ENCODE results near the gene ERP44.
"Not testable (repeated sequence)": the region's sequence is repeated elsewhere in the genome, so short reads cannot be mapped to it uniquely, and the experiment has no call there.

ERP44 gene

GRCh38 chr9:100011062-100011681, 87.6 kb downstream of the ERP44 start:
- DNase-seq (ENCODE audit: low read depth), result peak; percentile 13

- no peak for DNase-seq (ENCODE audit: low read depth)
Measured at GRCh38 chr9:99999797-100000196, 99.0 kb downstream of the ERP44 start.

GRCh38 chr9:99998866-99999265, 99.9 kb downstream of the ERP44 start:
- DNase-seq (ENCODE audit: low read depth), result no peak

GRCh38 chr9:99998266-99998665, 100.5 kb downstream of the ERP44 start:
- DNase-seq (ENCODE audit: low read depth), result no peak

- not testable (repeated sequence) for DNase-seq (ENCODE audit: low read depth)
Measured at GRCh38 chr9:99990508-99990907, 108.3 kb downstream of the ERP44 start.

DNA sequence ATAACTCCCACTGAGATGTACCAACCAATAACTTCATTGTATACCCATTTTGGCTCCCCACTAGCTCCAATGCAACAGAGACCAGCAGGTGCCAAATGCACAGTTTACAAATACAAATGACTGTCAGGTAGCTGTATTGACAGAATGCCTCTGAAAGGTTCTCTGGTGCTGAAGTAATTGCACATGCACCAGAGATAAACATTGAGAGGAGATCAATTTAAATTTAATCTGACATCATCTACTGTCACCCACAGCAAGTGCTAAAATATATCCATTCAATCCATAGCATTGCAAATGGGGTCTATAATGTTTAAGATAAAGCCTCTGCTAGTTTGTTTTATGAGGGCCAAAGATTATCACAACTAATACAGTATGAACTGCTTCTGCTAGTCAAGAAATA, 112.2 kb downstream of the ERP44 start:
- no peak for DNase-seq (ENCODE audit: low read depth)

DNA sequence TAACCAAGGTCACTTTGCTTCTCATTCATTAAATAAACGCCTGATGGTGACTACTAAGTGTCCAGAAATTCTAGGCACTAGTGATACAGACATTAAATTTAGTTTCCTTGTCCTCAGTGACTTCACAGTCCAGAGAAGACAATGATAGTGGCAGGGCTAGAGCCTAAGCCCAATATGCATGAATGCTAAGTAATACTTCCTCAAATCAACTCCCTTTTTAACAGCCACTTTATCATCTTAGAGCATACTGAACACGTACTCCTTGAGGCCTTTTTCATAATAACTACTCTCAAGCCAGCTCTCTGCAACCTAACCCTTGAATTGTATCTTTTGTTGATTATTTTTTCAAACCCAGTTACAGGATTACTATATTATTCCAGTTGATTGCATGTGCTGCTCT, 118.2 kb downstream of the ERP44 start:
- no peak for DNase-seq (ENCODE audit: low read depth)

GRCh38 chr9:99978221-99978620, 120.6 kb downstream of the ERP44 start:
- no peak for DNase-seq (ENCODE audit: low read depth)

DNA sequence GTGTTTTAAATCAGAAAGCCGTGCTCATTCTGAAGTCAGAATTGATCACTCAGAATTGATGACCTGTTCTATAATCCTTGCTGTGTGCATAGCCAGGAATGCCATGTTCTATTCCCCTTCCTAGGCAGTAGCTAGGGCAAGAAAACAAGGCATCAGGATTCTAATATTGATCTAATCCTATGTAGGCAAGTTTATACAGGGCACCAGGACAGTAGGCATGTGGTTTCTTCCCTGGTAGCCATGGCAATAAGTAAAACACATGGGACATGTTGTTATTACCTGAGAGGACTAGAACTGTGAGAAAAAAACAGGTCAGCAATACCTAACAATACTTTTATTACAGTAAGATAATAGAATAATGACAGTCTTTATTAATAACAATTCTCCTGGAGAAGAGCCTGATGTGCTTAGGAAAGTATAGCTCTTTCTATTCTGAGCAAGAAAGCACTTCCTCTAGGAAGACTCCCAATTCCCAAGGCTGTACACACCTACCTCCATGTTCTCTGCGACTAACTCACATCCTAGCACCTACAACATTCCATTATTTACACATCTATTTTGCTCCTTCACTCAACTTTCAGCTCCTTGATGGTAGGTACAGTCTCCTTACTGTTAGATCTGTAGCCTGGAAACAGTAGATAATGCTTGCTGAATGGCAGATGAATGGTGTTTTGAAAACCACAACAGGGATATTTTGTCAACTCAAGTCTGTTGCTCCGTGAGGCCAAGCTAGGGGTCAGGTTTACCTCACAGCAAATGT, 121.6 kb downstream of the ERP44 start:
- no peak for DNase-seq (ENCODE audit: low read depth)

DNA sequence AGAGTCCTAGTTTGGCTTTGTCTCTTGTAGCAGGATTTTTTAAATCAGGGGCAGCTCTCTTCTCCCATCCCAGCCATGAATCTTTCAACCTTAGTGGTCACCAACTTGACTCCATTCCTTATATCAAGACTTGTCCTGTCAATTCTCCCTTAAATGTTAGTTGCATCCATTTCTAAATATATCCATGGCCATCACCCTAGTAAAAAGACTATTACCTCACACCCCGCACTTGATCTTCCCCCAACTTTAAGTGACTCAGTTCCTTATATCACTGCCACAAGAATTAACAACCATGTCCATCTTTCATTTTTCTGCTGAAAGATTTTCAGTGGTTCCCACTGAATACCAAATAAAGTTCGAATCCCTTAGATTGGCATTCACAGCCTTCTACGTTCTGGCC, 125.3 kb downstream of the ERP44 start:
- DNase-seq (ENCODE audit: low read depth), result no peak

DNA sequence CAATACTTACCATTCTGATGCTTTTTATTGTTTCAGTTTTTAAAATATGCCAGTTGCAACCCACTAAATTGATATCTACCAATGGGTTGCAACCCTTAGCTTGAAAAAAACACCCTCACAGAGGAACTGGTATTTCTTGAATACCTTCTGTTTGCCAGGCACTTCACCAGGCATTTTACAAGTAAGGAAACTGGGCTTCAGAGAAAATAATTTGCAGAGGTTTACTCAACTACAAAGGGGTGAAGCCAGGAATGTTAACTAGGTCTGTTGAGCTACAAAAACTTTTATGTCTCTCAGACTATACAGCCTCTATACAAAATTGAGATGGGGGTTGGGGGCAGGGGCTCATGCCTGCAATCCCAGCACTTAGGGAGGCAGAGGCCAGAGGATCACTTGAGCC, 127.4 kb downstream of the ERP44 start:
- DNase-seq (ENCODE audit: low read depth), result no peak

GRCh38 chr9:99970481-99970880, 128.3 kb downstream of the ERP44 start:
- no peak for DNase-seq (ENCODE audit: low read depth)

GRCh38 chr9:99967457-99967856, 131.3 kb downstream of the ERP44 start:
- no peak for DNase-seq (ENCODE audit: low read depth)

GRCh38 chr9:99966716-99967115, 132.1 kb downstream of the ERP44 start:
- DNase-seq (ENCODE audit: low read depth), result no peak

DNA sequence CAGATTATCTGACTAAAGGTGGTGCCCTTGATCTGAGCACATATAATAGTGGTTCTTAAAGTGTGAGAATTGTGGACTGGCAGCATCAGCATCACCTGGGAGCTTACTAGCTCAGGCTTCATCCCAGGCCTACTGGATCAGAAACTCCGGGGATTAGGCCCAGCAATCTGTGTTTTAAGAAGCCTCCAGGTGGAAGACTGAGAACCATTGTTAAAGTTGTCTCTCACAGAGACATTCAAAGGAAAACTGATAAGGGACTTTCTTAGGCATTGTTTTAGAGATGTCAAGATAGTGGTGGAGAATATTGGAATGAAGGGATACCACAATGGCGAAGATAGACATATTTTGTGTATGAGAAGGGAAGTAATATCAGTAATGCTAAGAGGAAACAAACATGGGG, 132.8 kb downstream of the ERP44 start:
- DNase-seq (ENCODE audit: low read depth), result no peak

GRCh38 chr9:99964336-99964735, 134.5 kb downstream of the ERP44 start:
- no peak for DNase-seq (ENCODE audit: low read depth)

DNA sequence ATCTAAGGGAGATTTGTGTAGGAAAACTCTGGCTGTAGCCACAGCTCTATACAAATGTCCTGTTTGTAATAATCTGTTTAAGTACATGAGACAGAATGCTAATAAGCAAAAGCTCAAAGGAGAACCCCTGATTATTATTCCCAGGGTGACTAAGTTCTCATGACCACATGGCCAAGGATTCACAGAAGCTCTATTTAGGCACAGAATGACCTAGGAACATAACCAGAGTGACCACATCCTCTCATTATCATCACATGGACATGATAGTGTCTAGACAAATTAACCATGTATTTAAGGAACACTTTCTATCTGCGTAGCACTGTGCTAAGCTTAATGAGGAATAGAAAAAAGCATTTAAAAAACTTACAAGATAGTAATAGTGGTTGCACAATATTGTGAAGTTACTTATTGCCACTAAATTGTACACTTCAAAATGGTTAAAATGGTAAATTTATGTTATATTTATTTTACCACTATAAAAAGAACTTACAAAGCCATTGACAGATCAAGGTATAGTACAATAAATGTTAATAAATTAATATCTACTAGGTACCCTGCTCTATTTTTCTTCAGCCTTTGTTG, 136.0 kb downstream of the ERP44 start:
- no peak for DNase-seq (ENCODE audit: low read depth)

DNA sequence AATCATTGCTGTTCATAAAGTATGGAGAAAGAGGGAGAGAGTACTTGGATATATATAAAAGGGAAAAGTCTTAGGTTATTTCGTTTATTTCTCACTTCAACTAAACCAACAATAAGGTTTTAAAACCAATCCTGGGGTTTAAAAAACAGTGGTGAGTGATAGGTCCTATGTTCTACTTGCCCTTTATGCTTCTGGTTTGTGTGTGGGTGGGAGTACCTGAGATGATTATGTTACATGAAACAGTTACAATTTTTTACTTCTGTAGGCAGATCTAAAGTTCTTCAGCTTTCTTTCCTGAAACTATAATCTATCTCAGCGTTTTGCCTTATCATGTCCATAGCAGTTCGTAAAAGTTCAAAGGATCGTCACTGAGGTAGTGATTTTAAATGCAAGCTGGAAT, 143.2 kb downstream of the ERP44 start:
- DNase-seq (ENCODE audit: low read depth), result no peak

GRCh38 chr9:99954819-99955218, 144.0 kb downstream of the ERP44 start:
- DNase-seq (ENCODE audit: low read depth), result no peak

DNA sequence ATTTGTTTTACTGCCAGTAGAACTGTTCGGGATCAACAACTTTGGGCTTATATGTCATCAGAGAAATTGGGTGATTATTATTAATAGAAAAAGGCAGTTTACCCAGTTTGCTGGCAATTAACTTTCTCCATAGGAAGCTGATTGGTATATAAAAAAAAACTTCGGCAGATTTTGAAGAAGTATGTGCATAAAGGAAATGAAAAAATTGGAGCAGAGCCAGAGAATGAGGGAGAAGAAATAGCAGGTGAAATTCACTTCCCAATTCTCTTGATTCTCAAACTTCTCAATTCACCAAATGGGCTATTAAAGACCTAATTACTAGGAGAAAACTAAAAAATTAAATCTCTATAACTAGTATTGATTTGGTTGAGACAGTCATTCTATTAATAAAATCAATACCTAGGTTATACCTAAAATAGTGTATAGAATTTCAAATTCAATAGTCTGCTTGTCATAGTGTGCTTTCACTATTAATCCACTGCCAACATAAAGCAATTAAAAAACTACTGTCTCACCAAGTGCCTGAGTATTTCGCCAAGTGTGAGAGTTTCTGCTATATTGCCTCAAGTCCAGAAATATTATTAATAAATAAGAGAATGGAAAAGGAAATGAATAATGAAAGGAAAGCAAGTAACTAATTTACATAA, 144.8 kb downstream of the ERP44 start:
- DNase-seq (ENCODE audit: low read depth), result no peak

GRCh38 chr9:99948896-99949295, 149.9 kb downstream of the ERP44 start:
- DNase-seq (ENCODE audit: low read depth), result no peak

DNA sequence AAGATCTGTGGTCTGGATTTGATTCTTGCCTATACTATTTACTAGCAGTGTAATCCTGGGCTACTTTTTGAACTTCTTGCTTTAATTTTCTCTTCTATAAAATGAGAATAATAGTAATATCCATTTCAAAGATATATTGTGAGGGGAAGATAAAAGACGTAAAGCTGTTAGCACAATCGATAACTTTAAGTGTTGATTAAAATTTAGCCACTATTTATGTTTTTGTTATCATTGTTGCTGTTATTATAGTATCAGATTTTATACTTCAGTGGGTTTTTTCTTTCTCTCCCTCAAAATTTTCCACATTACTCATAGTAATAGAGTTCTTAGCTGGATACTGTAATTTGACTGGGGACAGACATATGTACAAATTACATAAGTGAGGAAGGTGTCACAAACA, 150.3 kb downstream of the ERP44 start:
- DNase-seq (ENCODE audit: low read depth), result no peak

DNA sequence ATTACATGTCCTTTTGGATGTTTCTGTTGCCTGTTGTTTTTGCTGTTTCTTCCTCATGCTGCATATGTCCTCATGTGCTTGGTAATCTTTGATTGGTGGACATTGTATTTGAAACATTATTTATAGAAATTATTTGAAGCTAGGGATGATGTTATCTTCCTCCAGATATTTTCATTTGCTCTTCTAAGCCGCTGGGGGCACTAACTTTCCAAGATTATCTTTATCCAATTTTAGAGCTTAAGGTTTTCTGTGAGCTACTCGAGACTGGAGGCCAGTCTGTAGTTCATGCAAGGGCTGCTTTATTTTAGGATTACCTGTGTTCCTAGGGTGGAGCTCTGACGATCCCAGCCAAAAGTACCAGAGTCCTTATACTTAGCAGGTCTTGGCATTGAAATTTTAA, 151.4 kb downstream of the ERP44 start:
- DNase-seq (ENCODE audit: low read depth), result no peak
